ACHN (cell line): ENCODE measurements around the gene ZNF774.
A peak's percentile ranks its signal among the peaks of the same experiment; 100 is the strongest.

Experiments used
- DNase-seq: peaks from one replicate; pipeline ENCODE4 v3.0.0-alpha.2; 2015
- in situ Hi-C: cut with HindIII; loops from 2 replicates; pipeline ENCODE4 v1.10.0; 2017; ENCODE audit warnings: low sequenced_read_pairs, low pct_ligation_motif_present, low pct_unique_long_range_greater_than_20kb

The ZNF774 gene

GRCh38 chr15:90381515-90381914, 29.4 kb downstream of the ZNF774 start:
- no peak for DNase-seq
- in situ Hi-C loops = no loop called here

- in situ Hi-C loops = no loop called here
- DNase-seq = no peak
Measured at GRCh38 chr15:90382320-90382719, 30.2 kb downstream of the ZNF774 start.

- no peak for DNase-seq
- in situ Hi-C loops = no loop called here
Measured at GRCh38 chr15:90386221-90386620, 34.1 kb downstream of the ZNF774 start.

GRCh38 chr15:90387534-90388461, 35.7 kb downstream of the ZNF774 start, which contains the start of gene IQGAP1:
IQGAP1 (plus strand) TSS chr15:90388242; CDS start chr15:90388342, 100 bp downstream.
- in situ Hi-C loops = no loop called here
- peak; percentile 94 for DNase-seq

- DNase-seq = peak; percentile 70
- in situ Hi-C loops = no loop called here
Measured at GRCh38 chr15:90388462-90389380, 36.6 kb downstream of the ZNF774 start.

GRCh38 chr15:90389513-90389912, 37.4 kb downstream of the ZNF774 start:
- in situ Hi-C loops = no loop called here
- no peak for DNase-seq

GRCh38 chr15:90393040-90393439, 41.0 kb downstream of the ZNF774 start:
- in situ Hi-C loops = no loop called here

GRCh38 chr15:90394074-90394473, 42.0 kb downstream of the ZNF774 start:
- in situ Hi-C loops = no loop called here

More at GRCh38 chr15:90393040-90393439, 41.0 kb downstream of the ZNF774 start:
- DNase-seq = no peak

GRCh38 chr15:90394748-90395442, 42.8 kb downstream of the ZNF774 start:
- in situ Hi-C loops = no loop called here
- no peak for DNase-seq

More at GRCh38 chr15:90394074-90394473, 42.0 kb downstream of the ZNF774 start:
- DNase-seq = no peak

- no peak for DNase-seq
- in situ Hi-C loops = no loop called here
Measured at GRCh38 chr15:90396321-90396720, 44.2 kb downstream of the ZNF774 start.

- in situ Hi-C loops = no loop called here
- DNase-seq = peak; percentile 24
Measured at GRCh38 chr15:90400005-90400758, 48.1 kb downstream of the ZNF774 start.

- in situ Hi-C loops = no loop called here
Measured at GRCh38 chr15:90400759-90401314, 48.8 kb downstream of the ZNF774 start.

GRCh38 chr15:90401495-90401894, 49.4 kb downstream of the ZNF774 start:
- in situ Hi-C loops = no loop called here
- no peak for DNase-seq

More at GRCh38 chr15:90400759-90401314, 48.8 kb downstream of the ZNF774 start:
- DNase-seq = peak; percentile 93

- in situ Hi-C loops = no loop called here
- peak; percentile 64 for DNase-seq
Measured at GRCh38 chr15:90402223-90402622, 50.1 kb downstream of the ZNF774 start.

GRCh38 chr15:90402767-90403166, 50.7 kb downstream of the ZNF774 start:
- DNase-seq = no peak
- in situ Hi-C loops = no loop called here

GRCh38 chr15:90405055-90405607, 53.0 kb downstream of the ZNF774 start:
- no peak for DNase-seq
- in situ Hi-C loops = no loop called here

GRCh38 chr15:90407336-90407735, 55.3 kb downstream of the ZNF774 start:
- in situ Hi-C loops = no loop called here
- DNase-seq = no peak
